Subcutaneous abdominal adipose tissue (tissue), 5 donors: ENCODE results near the gene UPB1.

Experiments
- H3K27ac ChIP-seq: one replicate; pipeline ENCODE4 v1.7.0; 2013; ENCODE audit warnings: low read depth, mild to moderate bottlenecking, inconsistent platforms, low read length, moderate library complexity
- H3K27me3 ChIP-seq, 5 donors: one replicate each; pipeline ENCODE4 v1.7.0; 2013; ENCODE audit warnings: low read length in 5 of 5, inconsistent platforms in 1 of 5; ENCODE audit not compliant: control insufficient read depth in 5 of 5, insufficient read depth in 4 of 5
- H3K36me3 ChIP-seq, 5 donors: one replicate each; pipeline ENCODE4 v1.7.0; 2013; ENCODE audit warnings: low read length in 5 of 5; ENCODE audit not compliant: control insufficient read depth in 5 of 5, insufficient read depth in 5 of 5
- H3K4me1 ChIP-seq, 5 donors: one replicate each; pipeline ENCODE4 v1.7.0; 2013; ENCODE audit warnings: low read length in 5 of 5, mild to moderate bottlenecking in 3 of 5, moderate library complexity in 1 of 5; ENCODE audit not compliant: control insufficient read depth in 5 of 5, insufficient read depth in 5 of 5
- H3K4me3 ChIP-seq, 5 donors: one replicate each; pipeline ENCODE4 v1.7.0; 2013; ENCODE audit warnings: low read length in 5 of 5, low read depth in 1 of 5
- H3K9ac ChIP-seq, 5 donors: one replicate each; pipeline ENCODE4 v1.7.0; 2013; ENCODE audit warnings: low read length in 5 of 5, mild to moderate bottlenecking in 4 of 5, moderate library complexity in 3 of 5
- H3K9me3 ChIP-seq, 5 donors: one replicate each; pipeline ENCODE4 v1.7.0; 2013; ENCODE audit warnings: low read length in 5 of 5; ENCODE audit not compliant: control insufficient read depth in 5 of 5
- donor health status: healthy.
- donor health status: healthy.
- donor health status: healthy.
- donor health status: healthy.
- donor health status: healthy.

The UPB1 gene

GRCh38 chr22:24512043-24512442 is 16.9 kb downstream of the UPB1 start:
- Histone ChIP-seq H3K36me3 (no peaks in the 10 kb centered on the region), H3K4me3 (no peak overlapping the region), H3K4me1 (peaks cover 7 to 35% (median 30%) of the 10 kb centered on the region in 5 donors), H3K27ac (no peak overlapping the region), H3K27me3 (no peaks in the 10 kb centered on the region), H3K9ac (no peak overlapping the region), H3K9me3 (peaks cover 0 to 3% (median 0%) of the 10 kb centered on the region in 5 donors)

DNA sequence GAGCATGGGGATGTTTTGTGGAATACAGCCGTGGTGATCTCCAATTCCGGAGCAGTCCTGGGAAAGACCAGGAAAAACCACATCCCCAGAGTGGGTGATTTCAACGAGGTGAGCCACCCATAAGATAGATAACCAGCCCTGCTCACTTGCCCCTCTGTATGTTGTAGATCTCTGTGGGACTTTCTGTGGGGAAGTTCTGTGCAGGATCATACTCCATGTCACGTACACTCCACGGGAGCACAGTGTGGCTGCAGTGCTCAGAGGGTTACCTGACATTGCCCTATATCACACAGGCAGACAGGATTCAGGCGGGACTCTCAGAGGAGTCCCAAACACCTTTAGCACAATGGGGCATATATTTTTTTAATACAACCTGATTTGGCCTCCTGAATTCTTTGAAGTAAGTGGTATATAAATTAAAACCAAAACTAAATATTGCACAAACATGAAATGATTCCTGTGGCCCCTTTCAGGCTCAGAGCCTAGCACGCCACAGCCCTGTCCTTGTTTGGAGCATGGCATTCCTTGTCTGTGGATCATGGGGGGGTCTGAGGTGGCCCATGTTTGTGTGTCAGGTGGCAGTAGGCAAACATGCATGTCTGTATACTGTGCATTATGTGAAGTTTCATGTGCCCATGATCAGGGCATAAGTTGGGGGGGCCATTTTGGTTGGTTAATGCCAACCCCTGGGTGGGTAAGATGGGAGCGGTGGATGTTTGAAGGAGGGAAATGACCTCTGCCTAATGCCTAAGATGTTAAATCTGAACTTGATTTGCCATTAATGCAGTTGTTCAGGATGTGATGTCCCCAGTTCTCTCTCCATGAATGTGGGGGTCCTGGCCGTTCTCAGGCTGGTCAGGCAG is 18.5 kb downstream of the UPB1 start:
- peaks cover 0 to 4% (median 0%) of the 10 kb centered on the region in 5 donors for H3K9me3 ChIP-seq
- peaks cover 7 to 37% (median 33%) of the 10 kb centered on the region in 5 donors for H3K4me1 ChIP-seq
- H3K36me3 ChIP-seq = no peaks in the 10 kb centered on the region
- no peak overlapping the region for H3K4me3 ChIP-seq
- no peak overlapping the region for H3K27ac ChIP-seq
- no peak overlapping the region for H3K9ac ChIP-seq
- H3K27me3 ChIP-seq = no peaks in the 10 kb centered on the region

DNA sequence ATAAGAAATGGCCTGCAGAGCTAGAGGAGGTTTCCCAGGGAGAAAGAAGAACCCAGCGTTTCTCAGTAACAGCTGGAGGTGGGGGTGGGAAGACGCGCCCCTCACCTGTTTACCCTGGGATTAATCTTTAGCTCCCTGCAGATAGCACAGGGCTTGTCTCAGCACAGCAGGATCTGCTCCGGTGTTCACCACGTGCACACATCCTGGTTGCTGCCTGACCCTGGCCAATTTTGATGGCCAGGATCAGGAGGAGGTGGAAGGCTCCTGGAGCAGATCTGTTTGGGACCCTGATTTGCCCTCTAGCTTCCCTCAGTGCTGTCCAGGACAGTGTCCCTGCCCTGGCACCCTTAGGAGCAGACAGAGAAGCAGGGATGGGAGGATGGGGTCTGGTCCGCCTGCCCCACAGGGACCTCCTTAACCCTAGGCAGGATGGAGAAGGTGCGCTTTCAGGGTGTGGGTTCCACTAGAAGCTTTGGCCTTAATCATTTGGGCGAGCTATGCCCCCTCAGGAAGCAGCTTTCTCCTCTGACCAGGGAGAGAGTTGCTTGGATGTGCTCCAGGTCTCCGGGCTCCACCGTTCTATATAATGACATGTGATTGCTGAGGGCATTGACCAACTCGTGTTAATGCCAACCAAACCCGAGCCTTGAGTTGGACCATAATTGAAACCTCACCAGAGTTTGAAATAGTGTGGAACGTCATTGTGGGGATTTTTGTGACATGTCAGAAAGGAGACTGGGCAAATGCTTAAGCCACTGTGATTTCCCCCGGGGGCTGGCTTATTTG is 19.3 kb downstream of the UPB1 start:
- H3K4me3 ChIP-seq = no peak overlapping the region
- peaks cover 7 to 37% (median 33%) of the 10 kb centered on the region in 5 donors for H3K4me1 ChIP-seq
- H3K27ac ChIP-seq = no peak overlapping the region
- H3K9ac ChIP-seq = no peak overlapping the region
- no peaks in the 10 kb centered on the region for H3K27me3 ChIP-seq
- H3K9me3 ChIP-seq = peaks cover 0 to 4% (median 0%) of the 10 kb centered on the region in 5 donors
- no peaks in the 10 kb centered on the region for H3K36me3 ChIP-seq

- Histone ChIP-seq H3K27ac (no peak overlapping the region), H3K9me3 (peaks cover 0 to 4% (median 0%) of the 10 kb centered on the region in 5 donors), H3K27me3 (no peaks in the 10 kb centered on the region), H3K9ac (no peak overlapping the region), H3K36me3 (no peaks in the 10 kb centered on the region), H3K4me3 (no peak overlapping the region), H3K4me1 (peaks cover 7 to 40% (median 33%) of the 10 kb centered on the region in 5 donors)
Measured at GRCh38 chr22:24515027-24515338, 19.9 kb downstream of the UPB1 start.

GRCh38 chr22:24516301-24516737 is 21.2 kb downstream of the UPB1 start:
- Histone ChIP-seq H3K4me1 (peaks cover 0 to 28% (median 20%) of the 10 kb centered on the region in 5 donors), H3K4me3 (peak overlapping the region in 1 of 5 donors; percentile 38), H3K27ac (peak overlapping the region; percentile 41), H3K9me3 (peaks cover 0 to 4% (median 0%) of the 10 kb centered on the region in 5 donors), H3K36me3 (no peaks in the 10 kb centered on the region), H3K27me3 (no peaks in the 10 kb centered on the region), H3K9ac (peak overlapping the region in 1 of 5 donors; percentile 22)

DNA sequence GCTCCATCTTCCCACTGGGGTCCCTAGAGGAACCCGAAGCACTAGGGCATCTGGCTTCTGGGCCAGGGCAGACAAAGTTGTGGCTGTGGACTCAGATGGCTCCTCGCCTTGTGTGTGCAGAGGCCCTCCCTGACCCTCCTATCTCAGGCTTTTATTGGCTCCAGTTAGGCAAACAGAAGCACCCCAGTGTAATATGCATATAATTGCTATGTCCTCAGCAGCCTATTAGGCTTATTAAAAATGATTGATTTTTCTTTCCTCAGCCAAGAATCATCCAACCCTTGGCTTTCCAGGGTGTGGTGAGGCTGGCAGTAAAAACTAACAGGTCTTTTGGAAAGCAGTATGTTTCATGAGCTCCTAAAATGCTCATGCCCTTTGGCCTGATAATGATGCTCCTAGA is 22.3 kb downstream of the UPB1 start:
- Histone ChIP-seq H3K4me1 (peaks cover 0 to 21% (median 13%) of the 10 kb centered on the region in 5 donors), H3K27ac (peak overlapping the region; percentile 37), H3K9me3 (peaks cover 0 to 4% (median 0%) of the 10 kb centered on the region in 5 donors)

GRCh38 chr22:24518228-24518627 is 23.1 kb downstream of the UPB1 start:
- H3K27ac ChIP-seq = no peak overlapping the region
- no peaks in the 10 kb centered on the region for H3K36me3 ChIP-seq
- no peak overlapping the region for H3K9ac ChIP-seq
- no peaks in the 10 kb centered on the region for H3K27me3 ChIP-seq
- H3K9me3 ChIP-seq = peaks cover 0 to 4% (median 0%) of the 10 kb centered on the region in 5 donors
- no peak overlapping the region for H3K4me3 ChIP-seq
- H3K4me1 ChIP-seq = peaks cover 0 to 21% (median 13%) of the 10 kb centered on the region in 5 donors

More for the DNA sequence above, 22.3 kb downstream of the UPB1 start:
- no peak overlapping the region for H3K4me3 ChIP-seq
- no peaks in the 10 kb centered on the region for H3K27me3 ChIP-seq
- H3K9ac ChIP-seq = no peak overlapping the region
- H3K36me3 ChIP-seq = no peaks in the 10 kb centered on the region

- Histone ChIP-seq H3K4me1 (peaks cover 0 to 21% (median 13%) of the 10 kb centered on the region in 5 donors), H3K9ac (no peak overlapping the region), H3K27me3 (no peaks in the 10 kb centered on the region)
Measured at GRCh38 chr22:24518771-24519485, 23.8 kb downstream of the UPB1 start.

DNA sequence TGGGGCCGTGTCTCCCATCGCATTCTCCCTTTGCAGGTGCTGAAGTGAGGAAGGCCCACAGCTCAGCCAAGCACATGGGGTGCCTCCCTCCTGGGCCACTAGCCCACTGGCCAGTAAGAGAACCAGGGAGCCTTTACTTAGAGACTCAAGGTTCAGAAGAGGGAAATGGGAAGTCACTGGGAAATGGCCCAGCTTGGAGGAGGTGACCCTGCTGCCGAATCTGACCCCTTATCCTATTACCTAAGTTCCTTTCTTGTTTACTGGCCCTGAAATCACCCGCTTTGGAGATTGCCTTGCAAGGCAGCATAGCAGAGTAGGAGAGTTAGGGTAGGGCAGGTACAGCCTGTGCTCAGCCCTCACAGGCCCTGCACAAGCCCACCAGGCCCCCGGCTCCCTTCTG is 24.4 kb downstream of the UPB1 start:
- Histone ChIP-seq H3K9ac (no peak overlapping the region), H3K4me3 (no peak overlapping the region), H3K9me3 (peaks cover 0 to 4% (median 0%) of the 10 kb centered on the region in 5 donors), H3K27ac (no peak overlapping the region), H3K4me1 (peaks cover 0 to 21% (median 13%) of the 10 kb centered on the region in 5 donors), H3K27me3 (no peaks in the 10 kb centered on the region), H3K36me3 (no peaks in the 10 kb centered on the region)

More at GRCh38 chr22:24518771-24519485, 23.8 kb downstream of the UPB1 start:
- H3K9me3 ChIP-seq = peaks cover 0 to 4% (median 0%) of the 10 kb centered on the region in 5 donors
- H3K4me3 ChIP-seq = no peak overlapping the region
- H3K36me3 ChIP-seq = no peaks in the 10 kb centered on the region
- H3K27ac ChIP-seq = no peak overlapping the region
